ENCODE data around the gene P3H2.

Gene P3H2

DNA sequence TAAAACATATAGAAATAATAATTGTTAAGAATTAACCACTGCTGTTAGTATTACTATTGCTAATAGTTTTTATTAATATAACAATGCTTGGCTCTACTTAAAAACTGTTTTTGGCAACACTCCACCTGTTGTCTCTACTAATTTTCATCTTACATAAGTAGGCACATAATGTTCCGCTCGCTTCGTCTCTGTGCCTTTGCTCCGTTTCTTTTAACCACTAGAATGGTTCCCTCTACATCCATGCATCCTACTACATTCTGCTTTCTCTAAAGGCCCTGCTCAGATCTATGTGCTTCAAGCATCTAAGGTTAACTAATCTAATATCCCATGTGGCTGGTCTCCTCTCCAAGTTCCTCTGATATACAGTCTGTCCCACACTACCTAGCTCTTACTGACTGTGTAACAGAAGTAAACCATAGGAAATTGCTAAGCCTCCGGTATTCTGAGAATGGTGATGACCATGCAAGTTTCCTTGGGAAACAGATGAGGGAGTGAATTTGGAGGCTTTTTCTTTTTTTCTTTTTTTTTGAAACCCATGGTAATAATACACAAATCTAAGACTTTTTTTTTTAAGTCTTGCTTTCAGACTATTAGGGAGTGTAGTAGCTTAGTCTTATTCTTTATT lies 138.3 kb downstream of the P3H2 start:
- TF ChIP-seq CTCF (IDR thresholded peaks at IDR 0.05) = no peak
- no peaks in the 10 kb centered on the region for H3K27me3 ChIP-seq
- H3K4me3 ChIP-seq (ENCODE audit: low read depth in 1 of 2, low read length in 1 of 2) = no peak overlapping the region
- H3K4me1 ChIP-seq (ENCODE audit: control insufficient read depth in 1 of 2, insufficient read depth in 1 of 2, low read depth in 1 of 2, low read length in 1 of 2) = no peaks in the 10 kb centered on the region
- H3K36me3 ChIP-seq = no peaks in the 10 kb centered on the region
- H3K9me3 ChIP-seq = no peaks in the 10 kb centered on the region
- no peak overlapping the region for H3K27ac ChIP-seq

GRCh38 chr3:189981668-189982067 lies 139.0 kb downstream of the P3H2 start:
- no peak for TF ChIP-seq CTCF (IDR thresholded peaks at IDR 0.05)
- Histone ChIP-seq H3K27me3 (no peaks in the 10 kb centered on the region), H3K4me1 (ENCODE audit: control insufficient read depth in 1 of 2, insufficient read depth in 1 of 2, low read depth in 1 of 2, low read length in 1 of 2) (no peaks in the 10 kb centered on the region), H3K36me3 (no peaks in the 10 kb centered on the region), H3K4me3 (ENCODE audit: low read depth in 1 of 2, low read length in 1 of 2) (no peak overlapping the region), H3K27ac (no peak overlapping the region), H3K9me3 (no peaks in the 10 kb centered on the region)

GRCh38 chr3:189978753-189979152 lies 141.9 kb downstream of the P3H2 start:
- H3K27ac ChIP-seq = no peak overlapping the region

GRCh38 chr3:189977174-189977573 lies 143.5 kb downstream of the P3H2 start:
- Histone ChIP-seq H3K9me3 (no peaks in the 10 kb centered on the region), H3K27ac (no peak overlapping the region), H3K36me3 (no peaks in the 10 kb centered on the region), H3K27me3 (no peaks in the 10 kb centered on the region), H3K4me3 (ENCODE audit: low read depth in 1 of 2, low read length in 1 of 2) (no peak overlapping the region), H3K4me1 (ENCODE audit: control insufficient read depth in 1 of 2, insufficient read depth in 1 of 2, low read depth in 1 of 2, low read length in 1 of 2) (no peaks in the 10 kb centered on the region)
- TF ChIP-seq CTCF (IDR thresholded peaks at IDR 0.05) = no peak

More at GRCh38 chr3:189978753-189979152, 141.9 kb downstream of the P3H2 start:
- Histone ChIP-seq H3K9me3 (no peaks in the 10 kb centered on the region), H3K4me1 (ENCODE audit: control insufficient read depth in 1 of 2, insufficient read depth in 1 of 2, low read depth in 1 of 2, low read length in 1 of 2) (no peaks in the 10 kb centered on the region), H3K4me3 (ENCODE audit: low read depth in 1 of 2, low read length in 1 of 2) (no peak overlapping the region), H3K27me3 (no peaks in the 10 kb centered on the region), H3K36me3 (no peaks in the 10 kb centered on the region)
- TF ChIP-seq CTCF (IDR thresholded peaks at IDR 0.05) = no peak

GRCh38 chr3:189975391-189975990 lies 145.2 kb downstream of the P3H2 start:
- Histone ChIP-seq H3K4me1 (ENCODE audit: control insufficient read depth in 1 of 2, insufficient read depth in 1 of 2, low read depth in 1 of 2, low read length in 1 of 2) (no peaks in the 10 kb centered on the region), H3K4me3 (ENCODE audit: low read depth in 1 of 2, low read length in 1 of 2) (no peak overlapping the region), H3K27ac (no peak overlapping the region), H3K36me3 (no peaks in the 10 kb centered on the region), H3K27me3 (no peaks in the 10 kb centered on the region), H3K9me3 (no peaks in the 10 kb centered on the region)
- no peak for TF ChIP-seq CTCF (IDR thresholded peaks at IDR 0.05)

Data from neutrophil (primary cell).